HCT116 (cell line): ENCODE data around the gene BRDT. TPM values are rescaled to one million over a fixed set of nuclear protein-coding genes. Genes with fewer than 3 reads are reported as not detected.

ENCODE experiments used
- ATAC-seq: fragments of 200-7000 bp; cut with Tn5 transposase; 2 replicates; pipeline ENCODE4 v1.9.1; 2020; ENCODE audit warnings: mild to moderate bottlenecking, moderate library complexity
- Bru-seq: library from RNA; stranded (reverse); fragments of 400-500 nt; gene quantifications from one replicate; lab custom pipeline; 2021; lab: Mats Ljungman, UMichigan
- BruChase-seq, 2 experiments: library from RNA; stranded (reverse); fragments of 400-500 nt; gene quantifications; one replicate each; lab custom pipeline; 2021; lab: Mats Ljungman, UMichigan
- BruUV-seq: library from RNA; stranded (reverse); fragments of 400-500 nt; replicated peaks from 2 replicates; lab custom pipeline; 2021; lab: Mats Ljungman, UMichigan
- CTCF ChIA-PET: fragments of 300-600 bp; sonication (Branson Sonifier 250); formaldehyde crosslinking; loops from one replicate; lab custom pipeline; 2021; ENCODE audit warnings: antibody characterized with exemption; lab: Charles Lee
- POLR2A ChIA-PET: fragments of 300-600, 350-600 bp; sonication (Branson Sonifier 250); formaldehyde crosslinking; loops from one replicate; lab custom pipeline; 2021; ENCODE audit warnings: antibody characterized with exemption; lab: Charles Lee
- RAD21 ChIA-PET, 2 experiments: fragments of 300-600 bp; sonication (Branson Sonifier 250); formaldehyde crosslinking; loops; one replicate each; lab custom pipeline; 2023; ENCODE audit warnings: low total read pairs in 2 of 2; ENCODE audit not compliant: uncharacterized antibody in 2 of 2, unreplicated experiment in 2 of 2, low non-redundant PET in 1 of 2; lab: Charles Lee
- DNase-seq: peaks from one replicate; pipeline ENCODE4 v3.0.0-alpha.2; 2010; ENCODE audit warnings: low read depth, low spot score
- H2AFZ ChIP-seq: fragments of 200-600 bp; shearing (Covaris generic), sonication (generic); 2 replicates; pipeline ENCODE4 v1.6.1; 2017; ENCODE audit warnings: low read depth, mixed run types, mixed read lengths, antibody characterized with exemption, low read length; ENCODE audit not compliant: poor library complexity, severe bottlenecking
- H3K27ac ChIP-seq: 2 replicates; pipeline ENCODE4 v1.5.1; 2012; ENCODE audit warnings: low read depth, low read length
- H3K27me3 ChIP-seq: fragments of 200-600 bp; sonication (generic); 2 replicates; pipeline ENCODE4 v1.6.1; 2016; ENCODE audit warnings: mixed run types, low read length, mixed read lengths; ENCODE audit not compliant: insufficient read depth
- H3K36me3 ChIP-seq, 2 experiments: fragments of 200-500 bp in 1 of 2; fragments of 200-600 bp in 1 of 2; sonication (Bioruptor generic) in 1 of 2; sonication (generic) in 1 of 2; 2 replicates each; pipeline versions ENCODE4 v1.5.1 to v1.6.1; 2014 to 2016; ENCODE audit warnings: low read length in 2 of 2, inconsistent platforms in 1 of 2, mixed read lengths in 1 of 2, mixed run types in 1 of 2; ENCODE audit not compliant: insufficient read depth in 2 of 2, control insufficient read depth in 1 of 2
- H3K4me1 ChIP-seq, 2 experiments: fragments of 200-600 bp in 1 of 2; sonication (generic) in 1 of 2; 2 replicates each; pipeline versions ENCODE4 v1.5.1 to v1.6.1; 2012 to 2017; ENCODE audit warnings: low read length in 2 of 2, inconsistent platforms in 1 of 2, mild to moderate bottlenecking in 1 of 2, mixed read lengths in 1 of 2, mixed run types in 1 of 2, moderate library complexity in 1 of 2; ENCODE audit not compliant: insufficient read depth in 2 of 2, control insufficient read depth in 1 of 2
- H3K4me2 ChIP-seq: fragments of 200-600 bp; sonication (generic); 2 replicates; pipeline ENCODE4 v1.6.1; 2017; ENCODE audit warnings: mixed run types, low read length, mixed read lengths
- H3K4me3 ChIP-seq, 2 experiments: fragments of 200-600 bp in 1 of 2; sonication (generic) in 1 of 2; replicated peaks in 1 of 2; 2 replicates each; pipeline ENCODE4 v1.5.1; 2011 to 2016; ENCODE audit warnings: low read length in 2 of 2, control low read depth in 1 of 2, low read depth in 1 of 2, mild to moderate bottlenecking in 1 of 2, mixed read lengths in 1 of 2, mixed run types in 1 of 2
- H3K79me2 ChIP-seq: fragments of 200-600 bp; sonication (generic); 2 replicates; pipeline ENCODE4 v1.6.1; 2017; ENCODE audit warnings: mild to moderate bottlenecking, mixed run types, low read length, moderate library complexity, mixed read lengths; ENCODE audit not compliant: insufficient read depth
- H3K9ac ChIP-seq: fragments of 200-600 bp; sonication (generic); 2 replicates; pipeline ENCODE4 v1.6.1; 2016; ENCODE audit warnings: low read length, mixed read lengths
- H3K9me2 ChIP-seq: fragments of 200-600 bp; sonication (generic), shearing (Covaris generic); 2 replicates; pipeline ENCODE4 v1.6.1; 2017; ENCODE audit warnings: mixed run types, mild to moderate bottlenecking, moderate library complexity; ENCODE audit not compliant: insufficient read depth
- H3K9me3 ChIP-seq, 2 experiments: fragments of 200-500 bp in 1 of 2; fragments of 200-600 bp in 1 of 2; sonication (Bioruptor generic) in 1 of 2; sonication (generic) in 1 of 2; 2 replicates each; pipeline ENCODE4 v1.6.1; 2014 to 2017; ENCODE audit warnings: low read length in 2 of 2, mixed read lengths in 2 of 2, inconsistent platforms in 1 of 2, low read depth in 1 of 2, mild to moderate bottlenecking in 1 of 2, mixed run types in 1 of 2, moderate library complexity in 1 of 2; ENCODE audit not compliant: control insufficient read depth in 1 of 2, insufficient read depth in 1 of 2
- H4K20me1 ChIP-seq: fragments of 200-600 bp; sonication (generic), shearing (Covaris generic); 2 replicates; pipeline ENCODE4 v1.6.1; 2017; ENCODE audit warnings: mixed run types, mild to moderate bottlenecking, moderate library complexity; ENCODE audit not compliant: insufficient read depth
- CTCF ChIP-seq, 3 experiments: fragments of 200-600 bp in 1 of 3; sonication (generic) in 1 of 3; IDR thresholded peaks in 2 of 3; conservative IDR thresholded peaks in 1 of 3; 2 replicates each; pipeline ENCODE4 v1.5.1; 2012 to 2017; ENCODE audit warnings: low read depth in 2 of 3, low read length in 2 of 3, antibody characterized with exemption in 1 of 3, borderline replicate concordance in 1 of 3, control low read depth in 1 of 3, mild to moderate bottlenecking in 1 of 3, mixed read lengths in 1 of 3, mixed run types in 1 of 3, moderate library complexity in 1 of 3; ENCODE audit not compliant: insufficient read depth in 1 of 3
- FOSL1 ChIP-seq: IDR thresholded peaks from 2 replicates; pipeline ENCODE4 v1.6.1; 2012; ENCODE audit warnings: low read depth
- POLR2A ChIP-seq: IDR thresholded peaks from 2 replicates; pipeline ENCODE4 v1.7.0; 2011; ENCODE audit warnings: borderline replicate concordance; ENCODE audit not compliant: insufficient read depth, insufficient read length; ENCODE audit errors: extremely low read depth
- POLR2AphosphoS5 ChIP-seq: IDR thresholded peaks from 2 replicates; pipeline ENCODE4 v1.6.1; 2011; ENCODE audit warnings: mild to moderate bottlenecking, low read depth, low read length, moderate library complexity
- SIN3A ChIP-seq: IDR thresholded peaks from 2 replicates; pipeline ENCODE4 v1.6.1; 2012; ENCODE audit warnings: low read depth
- SRF ChIP-seq: IDR thresholded peaks from 2 replicates; pipeline ENCODE4 v1.6.1; 2012; ENCODE audit warnings: low read depth
- TCF7L2 ChIP-seq: IDR thresholded peaks from 2 replicates; pipeline ENCODE4 v1.7.0; 2011; ENCODE audit warnings: borderline replicate concordance, inconsistent platforms; ENCODE audit not compliant: insufficient read depth, insufficient read length; ENCODE audit errors: extremely low read depth
- YY1 ChIP-seq: IDR thresholded peaks from 2 replicates; pipeline ENCODE4 v1.6.1; 2011; ENCODE audit warnings: low read length, low read depth, moderate library complexity, mild to moderate bottlenecking; ENCODE audit not compliant: insufficient replicate concordance; ENCODE audit errors: extremely low read depth
- ZFX ChIP-seq: fragments of 450-650 bp; IDR thresholded peaks from 2 replicates; pipeline ENCODE4 v1.6.1; 2017
- ZNF274 ChIP-seq: fragments of 200-500 bp; sonication (Bioruptor generic); IDR thresholded peaks from 2 replicates; pipeline ENCODE4 v1.6.1; 2014; ENCODE audit warnings: mild to moderate bottlenecking, low read depth, low read length, inconsistent platforms
- intact Hi-C: fragments of 100-400 bp; cut with micrococcal nuclease; formaldehyde crosslinking; loops from 2 replicates; pipeline ENCODE4 v1.10.0; 2022
- long read RNA-seq: library from polyadenylated mRNA; unstranded; transcript quantifications from one replicate; pipeline ENCODE4 v2.0.0, GENCODE V29; 2021; ENCODE audit not compliant: unreplicated experiment
- polyA plus RNA-seq: library from polyadenylated mRNA; unstranded; fragments of >200 nt; gene quantifications from 2 replicates; pipeline ENCODE4 v1.2.1, GENCODE V29; 2012; ENCODE audit warnings: missing spikeins
- total RNA-seq: library from RNA; stranded (reverse); gene quantifications from one replicate; pipeline ENCODE4 v1.2.1, GENCODE V29; 2021; ENCODE audit not compliant: unreplicated experiment
- TF ChIP-seq, protein P1 (sequence below): IDR thresholded peaks from 2 replicates; pipeline ENCODE4 v1.6.1; 2012
- TF ChIP-seq, protein P2 (sequence below): IDR thresholded peaks from 2 replicates; pipeline ENCODE4 v1.6.1; 2012
- TF ChIP-seq, protein P3 (sequence below): IDR thresholded peaks from 2 replicates; pipeline ENCODE4 v1.6.1; 2011; ENCODE audit warnings: mild to moderate bottlenecking, low read length, moderate library complexity; ENCODE audit not compliant: insufficient replicate concordance; ENCODE audit errors: extremely low read depth

The BRDT gene
- total RNA-seq (not detected), Bru-seq, nascent RNA (percentile 3 among the genes with signal in this experiment), BruChase-seq, experiment 1, labeled RNA remaining after a 6-hour chase (percentile 2 among the genes with signal in this experiment), BruChase-seq, experiment 2, labeled RNA remaining after a 2-hour chase (percentile 3 among the genes with signal in this experiment)
- polyA plus RNA-seq: not detected in 2 replicates
- long read RNA-seq: 0 reads

- Histone ChIP-seq H3K9me3 (no peaks in the 10 kb centered on the region), H3K27me3 (no peaks in the 10 kb centered on the region), H3K4me1 (no peaks in the 10 kb centered on the region), H3K4me3 (no peak within 1 kb of the TSS), H3K9ac (no peak within 1 kb of the TSS), H3K79me2 (no peaks in the 10 kb centered on the region), H3K27ac (no peak within 1 kb of the TSS), H3K4me2 (no peak within 1 kb of the TSS), H2AFZ (no peak within 1 kb of the TSS), H3K9me2 (no peaks in the 10 kb centered on the region), H3K36me3 (no peaks in the 10 kb centered on the region), H4K20me1 (no peaks in the 10 kb centered on the region)
- DNase-seq (no peak), ATAC-seq (no peak)
- BruUV-seq: no TSS peak
- CTCF ChIA-PET: no interaction called here
- RAD21 ChIA-PET: no interaction called here
- POLR2A ChIA-PET: no interaction called here
- intact Hi-C loops: no loop called here
- TF ChIP-seq, protein P1, sequence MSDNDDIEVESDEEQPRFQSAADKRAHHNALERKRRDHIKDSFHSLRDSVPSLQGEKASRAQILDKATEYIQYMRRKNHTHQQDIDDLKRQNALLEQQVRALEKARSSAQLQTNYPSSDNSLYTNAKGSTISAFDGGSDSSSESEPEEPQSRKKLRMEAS: no peak
- no peak for TF ChIP-seq SIN3A
- no peak for TF ChIP-seq YY1
- no peak for TF ChIP-seq POLR2AphosphoS5
- TF ChIP-seq FOSL1: no peak
- TF ChIP-seq ZFX: no peak
- TF ChIP-seq SRF: no peak
- TF ChIP-seq ZNF274: no peak
- TF ChIP-seq, protein P2, sequence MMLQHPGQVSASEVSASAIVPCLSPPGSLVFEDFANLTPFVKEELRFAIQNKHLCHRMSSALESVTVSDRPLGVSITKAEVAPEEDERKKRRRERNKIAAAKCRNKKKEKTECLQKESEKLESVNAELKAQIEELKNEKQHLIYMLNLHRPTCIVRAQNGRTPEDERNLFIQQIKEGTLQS: no peak
- no peak for TF ChIP-seq TCF7L2
- no peak for TF ChIP-seq POLR2A
- TF ChIP-seq, protein P3, sequence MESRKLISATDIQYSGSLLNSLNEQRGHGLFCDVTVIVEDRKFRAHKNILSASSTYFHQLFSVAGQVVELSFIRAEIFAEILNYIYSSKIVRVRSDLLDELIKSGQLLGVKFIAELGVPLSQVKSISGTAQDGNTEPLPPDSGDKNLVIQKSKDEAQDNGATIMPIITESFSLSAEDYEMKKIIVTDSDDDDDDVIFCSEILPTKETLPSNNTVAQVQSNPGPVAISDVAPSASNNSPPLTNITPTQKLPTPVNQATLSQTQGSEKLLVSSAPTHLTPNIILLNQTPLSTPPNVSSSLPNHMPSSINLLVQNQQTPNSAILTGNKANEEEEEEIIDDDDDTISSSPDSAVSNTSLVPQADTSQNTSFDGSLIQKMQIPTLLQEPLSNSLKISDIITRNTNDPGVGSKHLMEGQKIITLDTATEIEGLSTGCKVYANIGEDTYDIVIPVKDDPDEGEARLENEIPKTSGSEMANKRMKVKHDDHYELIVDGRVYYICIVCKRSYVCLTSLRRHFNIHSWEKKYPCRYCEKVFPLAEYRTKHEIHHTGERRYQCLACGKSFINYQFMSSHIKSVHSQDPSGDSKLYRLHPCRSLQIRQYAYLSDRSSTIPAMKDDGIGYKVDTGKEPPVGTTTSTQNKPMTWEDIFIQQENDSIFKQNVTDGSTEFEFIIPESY: no peak
- no peak for TF ChIP-seq CTCF (IDR thresholded peaks at IDR 0.05 in 2 of 3, conservative IDR thresholded peaks at IDR 0.05 in 1 of 3; ENCODE audit: borderline replicate concordance in 1 of 3, insufficient read depth in 1 of 3, low read depth in 2 of 3, low read length in 2 of 3)
Observed at GRCh38 chr1:91949356-91949699, at the start of gene BRDT. TSS of gene BRDT (plus strand) at chr1:91949401. CDS start at chr1:91962755, 13,354 bp downstream.
